Vagina (tissue), 2 donors: ENCODE results near the gene ST8SIA5. TPM values are rescaled to one million over a fixed set of nuclear protein-coding genes. Genes with fewer than 3 reads are reported as not detected.
A peak's percentile ranks its signal among the peaks of the same experiment; 100 is the strongest.

ENCODE experiments used
- DNase-seq, 2 donors: peaks; one replicate each; pipeline ENCODE4 v3.0.0-alpha.2; 2017; ENCODE audit errors: extremely low spot score in 2 of 2
- H3K27ac ChIP-seq: fragments of 200-600 bp; sonication (generic); one replicate; pipeline ENCODE4 v1.5.1; 2019
- H3K27me3 ChIP-seq: fragments of 200-600 bp; sonication (generic); one replicate; pipeline ENCODE4 v1.5.1; 2019
- H3K36me3 ChIP-seq, 2 donors: fragments of 200-600 bp; sonication (generic); one replicate each; pipeline ENCODE4 v1.5.1; 2017 to 2019
- H3K4me1 ChIP-seq: fragments of 200-600 bp; sonication (generic); one replicate; pipeline ENCODE4 v1.5.1; 2019
- H3K4me3 ChIP-seq, 2 donors: fragments of 200-600 bp; sonication (generic); 1 replicate in 1 of 2; 2 replicates in 1 of 2; pipeline ENCODE4 v1.5.1; 2016 to 2019
- H3K9me3 ChIP-seq: fragments of 200-600 bp; sonication (generic); one replicate; pipeline ENCODE4 v1.5.1; 2019
- POLR2A ChIP-seq, 2 donors: fragments of 450-650 bp; IDR thresholded peaks; one replicate each; pipeline ENCODE4 v1.6.1; 2017; ENCODE audit warnings: antibody characterized with exemption in 2 of 2, mild to moderate bottlenecking in 2 of 2, moderate library complexity in 2 of 2
- POLR2AphosphoS5 ChIP-seq, 2 donors: sonication (generic); formaldehyde crosslinking; IDR thresholded peaks; one replicate each; pipeline ENCODE4 v1.9.0; 2017; ENCODE audit warnings: antibody characterized with exemption in 2 of 2, mild to moderate bottlenecking in 2 of 2, low read depth in 1 of 2; ENCODE audit not compliant: insufficient read depth in 1 of 2
- intact Hi-C: fragments of 100-400 bp; cut with DNase I; formaldehyde crosslinking; loops from one replicate; pipeline ENCODE4 v1.15.1; 2023
- total RNA-seq: library from RNA; depleted of rRNA; stranded (reverse); fragments of >200 nt; gene quantifications from one replicate; pipeline ENCODE4 v1.2.3, GENCODE V29; 2016
- TF ChIP-seq, protein P1 (sequence below), 3 experiments: fragments of 450-650 bp in 2 of 3; fragments of 200-600 bp in 1 of 3; sonication (generic) in 1 of 3; IDR thresholded peaks; one replicate each; pipeline ENCODE4 v1.5.1; 2017 to 2019; ENCODE audit warnings: antibody characterized with exemption in 3 of 3, mild to moderate bottlenecking in 2 of 3, moderate library complexity in 2 of 3

ST8SIA5 gene
- total RNA-seq, 1 donor from 2014 or later, result not detected

DNA sequence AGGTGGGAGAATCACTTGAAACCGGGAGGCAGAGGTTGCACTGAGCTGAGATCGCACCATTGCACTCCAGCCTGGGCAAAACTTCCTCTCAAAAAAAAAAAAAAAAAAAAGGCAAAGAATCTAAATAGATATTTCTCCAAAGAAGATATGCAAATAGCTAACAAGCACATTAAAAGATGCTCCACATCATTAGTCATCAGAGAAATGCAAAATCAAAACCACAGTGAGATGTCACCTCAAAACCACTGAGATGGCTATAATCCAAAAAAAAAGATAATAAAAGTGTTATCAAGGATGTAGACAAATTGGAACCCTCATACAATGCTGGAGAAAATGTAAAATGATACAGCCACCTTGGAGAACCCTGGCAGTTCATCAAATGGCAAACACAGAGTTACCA lies 8.4 kb downstream of the ST8SIA5 start:
- H3K36me3 ChIP-seq, result no peaks in the 10 kb centered on the region
- TF ChIP-seq POLR2A (IDR thresholded peaks at IDR 0.05) (no peak), POLR2AphosphoS5 (IDR thresholded peaks at IDR 0.05; ENCODE audit: insufficient read depth in 1 of 2, low read depth in 1 of 2) (no peak)
- TF ChIP-seq, protein P1, sequence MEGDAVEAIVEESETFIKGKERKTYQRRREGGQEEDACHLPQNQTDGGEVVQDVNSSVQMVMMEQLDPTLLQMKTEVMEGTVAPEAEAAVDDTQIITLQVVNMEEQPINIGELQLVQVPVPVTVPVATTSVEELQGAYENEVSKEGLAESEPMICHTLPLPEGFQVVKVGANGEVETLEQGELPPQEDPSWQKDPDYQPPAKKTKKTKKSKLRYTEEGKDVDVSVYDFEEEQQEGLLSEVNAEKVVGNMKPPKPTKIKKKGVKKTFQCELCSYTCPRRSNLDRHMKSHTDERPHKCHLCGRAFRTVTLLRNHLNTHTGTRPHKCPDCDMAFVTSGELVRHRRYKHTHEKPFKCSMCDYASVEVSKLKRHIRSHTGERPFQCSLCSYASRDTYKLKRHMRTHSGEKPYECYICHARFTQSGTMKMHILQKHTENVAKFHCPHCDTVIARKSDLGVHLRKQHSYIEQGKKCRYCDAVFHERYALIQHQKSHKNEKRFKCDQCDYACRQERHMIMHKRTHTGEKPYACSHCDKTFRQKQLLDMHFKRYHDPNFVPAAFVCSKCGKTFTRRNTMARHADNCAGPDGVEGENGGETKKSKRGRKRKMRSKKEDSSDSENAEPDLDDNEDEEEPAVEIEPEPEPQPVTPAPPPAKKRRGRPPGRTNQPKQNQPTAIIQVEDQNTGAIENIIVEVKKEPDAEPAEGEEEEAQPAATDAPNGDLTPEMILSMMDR (IDR thresholded peaks at IDR 0.05), result no peak

DNA sequence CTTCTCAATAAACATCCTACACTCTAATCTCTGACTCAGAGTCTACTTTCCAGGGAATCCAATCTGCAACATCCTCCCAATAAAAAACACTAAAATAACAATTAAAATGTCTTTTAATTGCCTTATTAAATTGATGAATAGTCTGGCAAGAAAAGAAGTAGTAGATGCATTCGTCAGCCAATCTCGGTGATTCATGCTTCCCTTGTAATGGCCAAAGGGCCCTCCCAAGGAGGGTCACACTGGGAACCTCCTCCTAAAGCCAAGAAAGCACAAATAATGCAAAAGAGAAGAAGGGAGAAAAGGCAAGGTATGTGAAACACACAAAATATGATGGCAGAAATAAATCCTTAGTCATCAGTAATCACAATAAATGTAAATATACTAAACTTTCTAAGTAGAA lies 16.8 kb downstream of the ST8SIA5 start:
- no peaks in the 10 kb centered on the region for H3K9me3 ChIP-seq
- H3K36me3 ChIP-seq, result no peaks in the 10 kb centered on the region
- no peak overlapping the region for H3K4me3 ChIP-seq
- DNase-seq, result no peak
- intact Hi-C loops, result no loop called here
- TF ChIP-seq, protein P1 (IDR thresholded peaks at IDR 0.05), result no peak
- no peak for TF ChIP-seq POLR2A (IDR thresholded peaks at IDR 0.05)
- TF ChIP-seq POLR2AphosphoS5 (IDR thresholded peaks at IDR 0.05; ENCODE audit: insufficient read depth in 1 of 2, low read depth in 1 of 2), result no peak
- H3K4me1 ChIP-seq, result no peaks in the 10 kb centered on the region
- H3K27ac ChIP-seq, result no peak overlapping the region
- H3K27me3 ChIP-seq, result no peaks in the 10 kb centered on the region

More for the DNA sequence above, 8.4 kb downstream of the ST8SIA5 start:
- Histone ChIP-seq H3K27ac (no peak overlapping the region), H3K9me3 (no peaks in the 10 kb centered on the region), H3K4me1 (no peaks in the 10 kb centered on the region), H3K4me3 (no peak overlapping the region), H3K27me3 (no peaks in the 10 kb centered on the region)
- no peak for DNase-seq
- intact Hi-C loops, result no loop called here

DNA sequence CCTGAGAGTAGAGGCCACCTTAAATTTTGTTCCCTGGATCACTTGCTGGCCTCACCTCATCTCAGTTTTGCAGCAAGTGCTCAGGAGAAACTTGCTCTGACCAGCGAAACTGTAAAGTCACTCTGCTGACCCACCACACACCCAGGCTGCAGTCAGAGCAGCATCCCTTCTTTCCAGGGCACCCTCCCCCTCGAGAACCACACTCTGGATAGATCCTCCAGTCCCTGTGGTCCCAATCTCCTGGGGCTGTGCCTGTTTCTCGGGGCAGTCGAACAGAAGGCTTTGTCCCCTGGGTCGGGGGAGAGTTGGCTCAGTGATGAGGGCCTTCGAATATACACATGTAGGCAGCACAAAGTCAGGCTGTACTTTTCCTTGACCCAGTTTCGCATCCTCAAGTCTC lies 18.4 kb downstream of the ST8SIA5 start:
- H3K27me3 ChIP-seq, result no peaks in the 10 kb centered on the region
- TF ChIP-seq, protein P1 (IDR thresholded peaks at IDR 0.05), result no peak
- TF ChIP-seq POLR2A (IDR thresholded peaks at IDR 0.05), result no peak
- no peak for TF ChIP-seq POLR2AphosphoS5 (IDR thresholded peaks at IDR 0.05; ENCODE audit: insufficient read depth in 1 of 2, low read depth in 1 of 2)

DNA sequence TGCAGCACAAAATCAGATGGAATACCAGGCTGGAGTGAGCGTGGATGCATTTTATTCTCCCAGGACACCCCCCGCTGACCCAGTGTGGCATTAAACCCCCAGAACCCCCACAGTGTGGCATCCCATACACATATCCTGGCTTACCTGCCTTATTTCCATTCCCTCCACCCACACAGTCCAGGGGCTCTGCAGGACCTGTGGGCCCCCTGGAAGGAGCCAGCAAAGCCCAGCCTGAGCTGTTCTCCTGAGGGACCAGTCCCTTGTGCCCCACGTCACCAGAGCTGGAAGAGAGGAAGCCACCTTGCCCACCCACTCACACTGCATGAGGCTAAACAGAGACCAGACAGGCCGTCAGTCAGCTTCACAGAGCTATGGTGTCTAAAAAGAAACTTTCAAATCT lies 20.1 kb downstream of the ST8SIA5 start:
- TF ChIP-seq, protein P1 (IDR thresholded peaks at IDR 0.05), result no peak
- no peak for TF ChIP-seq POLR2A (IDR thresholded peaks at IDR 0.05)
- intact Hi-C loops, result no loop called here
- H3K27me3 ChIP-seq, result no peaks in the 10 kb centered on the region
- H3K36me3 ChIP-seq, result no peaks in the 10 kb centered on the region
- H3K4me3 ChIP-seq, result no peak overlapping the region
- no peaks in the 10 kb centered on the region for H3K9me3 ChIP-seq
- H3K4me1 ChIP-seq, result no peaks in the 10 kb centered on the region
- no peak overlapping the region for H3K27ac ChIP-seq
- peak in 1 of 2 donors; percentile 75 for DNase-seq

More for the DNA sequence above, 18.4 kb downstream of the ST8SIA5 start:
- Histone ChIP-seq H3K36me3 (no peaks in the 10 kb centered on the region), H3K4me1 (no peaks in the 10 kb centered on the region), H3K9me3 (no peaks in the 10 kb centered on the region), H3K27ac (no peak overlapping the region), H3K4me3 (no peak overlapping the region)
- intact Hi-C loops, result no loop called here
- no peak for DNase-seq

DNA sequence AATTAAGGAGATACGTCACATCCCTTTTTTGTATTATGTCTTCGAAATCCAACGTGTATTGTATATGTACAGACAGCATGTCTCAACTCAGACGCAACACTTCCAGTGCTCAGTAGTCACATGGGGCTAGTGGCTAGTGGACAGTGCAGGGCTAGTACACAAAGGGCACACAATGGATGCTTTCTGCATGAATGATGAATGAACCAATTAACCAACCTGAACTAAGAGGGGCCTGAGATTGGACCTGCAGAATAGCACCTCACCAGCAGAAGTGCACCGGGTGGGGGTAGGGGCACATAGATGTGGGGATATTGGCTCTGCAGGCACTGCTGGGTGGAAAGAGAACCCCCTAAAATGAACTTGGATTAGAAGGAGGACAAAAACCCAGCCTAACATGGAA lies 20.7 kb downstream of the ST8SIA5 start:
- DNase-seq, result peak in 1 of 2 donors; percentile 22
- no peak overlapping the region for H3K4me3 ChIP-seq
- TF ChIP-seq POLR2A (IDR thresholded peaks at IDR 0.05) (no peak), POLR2AphosphoS5 (IDR thresholded peaks at IDR 0.05; ENCODE audit: insufficient read depth in 1 of 2, low read depth in 1 of 2) (no peak)
- TF ChIP-seq, protein P1 (IDR thresholded peaks at IDR 0.05), result no peak
- H3K9me3 ChIP-seq, result no peaks in the 10 kb centered on the region
- no peak overlapping the region for H3K27ac ChIP-seq
- no peaks in the 10 kb centered on the region for H3K36me3 ChIP-seq
- H3K4me1 ChIP-seq, result no peaks in the 10 kb centered on the region
- intact Hi-C loops, result no loop called here
- no peaks in the 10 kb centered on the region for H3K27me3 ChIP-seq
